ENCODE data around the gene NRROS.

- TF ChIP-seq, protein P1, sequence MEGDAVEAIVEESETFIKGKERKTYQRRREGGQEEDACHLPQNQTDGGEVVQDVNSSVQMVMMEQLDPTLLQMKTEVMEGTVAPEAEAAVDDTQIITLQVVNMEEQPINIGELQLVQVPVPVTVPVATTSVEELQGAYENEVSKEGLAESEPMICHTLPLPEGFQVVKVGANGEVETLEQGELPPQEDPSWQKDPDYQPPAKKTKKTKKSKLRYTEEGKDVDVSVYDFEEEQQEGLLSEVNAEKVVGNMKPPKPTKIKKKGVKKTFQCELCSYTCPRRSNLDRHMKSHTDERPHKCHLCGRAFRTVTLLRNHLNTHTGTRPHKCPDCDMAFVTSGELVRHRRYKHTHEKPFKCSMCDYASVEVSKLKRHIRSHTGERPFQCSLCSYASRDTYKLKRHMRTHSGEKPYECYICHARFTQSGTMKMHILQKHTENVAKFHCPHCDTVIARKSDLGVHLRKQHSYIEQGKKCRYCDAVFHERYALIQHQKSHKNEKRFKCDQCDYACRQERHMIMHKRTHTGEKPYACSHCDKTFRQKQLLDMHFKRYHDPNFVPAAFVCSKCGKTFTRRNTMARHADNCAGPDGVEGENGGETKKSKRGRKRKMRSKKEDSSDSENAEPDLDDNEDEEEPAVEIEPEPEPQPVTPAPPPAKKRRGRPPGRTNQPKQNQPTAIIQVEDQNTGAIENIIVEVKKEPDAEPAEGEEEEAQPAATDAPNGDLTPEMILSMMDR (conservative IDR thresholded peaks at IDR 0.05): no peak
- TF ChIP-seq ZFX (IDR thresholded peaks at IDR 0.05): no peak
Observed at GRCh38 chr3:196619223-196619622, 20.3 kb upstream of the NRROS start.

Data from C4-2B (cell line).